ENCODE data around the gene BCO2. TPM values are rescaled to one million over a fixed set of nuclear protein-coding genes. Genes with fewer than 3 reads are reported as not detected.

Gene BCO2
- total and polyA plus RNA-seq, 2 experiments from 2014 or later: 0.63 to 1.1 TPM

GRCh38 chr11:112255067-112255720 lies 79.9 kb downstream of the BCO2 start:
- H3K27ac ChIP-seq (ENCODE audit: low read depth): no peak overlapping the region
- no peak for DNase-seq (ENCODE audit: low spot score)
- no peaks in the 10 kb centered on the region for H4K20me1 ChIP-seq (replicated peaks; ENCODE audit: insufficient read depth)
- H2AFZ ChIP-seq: no peak overlapping the region
- Mint-ChIP-seq H3K4me3 (no peak overlapping the region), H3K36me3 (ENCODE audit: low read depth) (no peaks in the 10 kb centered on the region), H3K4me1 (no peaks in the 10 kb centered on the region), H3K9me3 (no peaks in the 10 kb centered on the region), H3K27me3 (ENCODE audit: insufficient read depth, low read depth, poor library complexity) (peaks cover 1% of the 10 kb centered on the region), H3K27ac (no peak overlapping the region)
- H3K27me3 ChIP-seq (ENCODE audit: insufficient read depth): no peaks in the 10 kb centered on the region
- no peaks in the 10 kb centered on the region for H3F3A ChIP-seq (replicated peaks; ENCODE audit: low read depth)
- no peaks in the 10 kb centered on the region for H3K79me2 ChIP-seq (replicated peaks; ENCODE audit: insufficient read depth)
- TF ChIP-seq POLR2AphosphoS5 (IDR thresholded peaks at IDR 0.05; ENCODE audit: low read depth) (no peak), REST (IDR thresholded peaks at IDR 0.05; ENCODE audit: unreplicated experiment) (no peak), ETS1 (IDR thresholded peaks at IDR 0.05) (no peak), ZNF331 (CRISPR knock-in tag; IDR thresholded peaks at IDR 0.05; ENCODE audit: low read depth) (no peak), STAT1 (IDR thresholded peaks at IDR 0.05; ENCODE audit: unreplicated experiment) (no peak), EZH2phosphoT487 (IDR thresholded peaks at IDR 0.05; ENCODE audit: unreplicated experiment) (no peak), CREB1 (CRISPR knock-in tag; IDR thresholded peaks at IDR 0.05; ENCODE audit: low read depth) (no peak), ZNF114 (CRISPR knock-in tag; IDR thresholded peaks at IDR 0.05) (no peak)
- H3K4me3 ChIP-seq: no peak overlapping the region
- H3K9me2 ChIP-seq (ENCODE audit: insufficient read depth): no peaks in the 10 kb centered on the region; the same call in 1 of the 2 replicates
- no peak for ATAC-seq
- H3K4me2 ChIP-seq: no peak overlapping the region
- H3K36me3 ChIP-seq (ENCODE audit: insufficient read depth): no peaks in the 10 kb centered on the region
- no peaks in the 10 kb centered on the region for H3K4me1 ChIP-seq (ENCODE audit: insufficient read depth)

GRCh38 chr11:112260490-112260889 lies 85.2 kb downstream of the BCO2 start, which contains the start of gene PLET1:
PLET1 (minus strand) TSS chr11:112260860; CDS start chr11:112260589, 271 bp downstream.
- Histone ChIP-seq H3K4me2 (no peak within 1 kb of the TSS), H3F3A (replicated peaks; ENCODE audit: low read depth) (no peaks in the 10 kb centered on the region), H3K4me3 (no peak within 1 kb of the TSS), H3K79me2 (replicated peaks; ENCODE audit: insufficient read depth) (no peaks in the 10 kb centered on the region), H3K4me1 (ENCODE audit: insufficient read depth) (no peaks in the 10 kb centered on the region), H3K27me3 (ENCODE audit: insufficient read depth) (no peaks in the 10 kb centered on the region), H3K36me3 (ENCODE audit: insufficient read depth) (no peaks in the 10 kb centered on the region), H4K20me1 (replicated peaks; ENCODE audit: insufficient read depth) (no peaks in the 10 kb centered on the region), H3K9me2 (ENCODE audit: insufficient read depth) (no peaks in the 10 kb centered on the region; the same call in 1 of the 2 replicates), H3K27ac (ENCODE audit: low read depth) (no peak within 1 kb of the TSS), H2AFZ (no peak within 1 kb of the TSS)
- ATAC-seq (no peak), DNase-seq (ENCODE audit: low spot score) (no peak)
- Mint-ChIP-seq H3K4me1 (no peaks in the 10 kb centered on the region), H3K27ac (no peak within 1 kb of the TSS), H3K9me3 (no peaks in the 10 kb centered on the region), H3K27me3 (ENCODE audit: insufficient read depth, low read depth, poor library complexity) (peaks cover 1% of the 10 kb centered on the region), H3K4me3 (no peak within 1 kb of the TSS), H3K36me3 (ENCODE audit: low read depth) (no peaks in the 10 kb centered on the region)
- TF ChIP-seq ZNF114 (CRISPR knock-in tag; IDR thresholded peaks at IDR 0.05) (no peak), EZH2 (IDR thresholded peaks at IDR 0.05; ENCODE audit: low read depth, unreplicated experiment) (no peak), ETS1 (IDR thresholded peaks at IDR 0.05) (no peak), NANOG (IDR thresholded peaks at IDR 0.05; ENCODE audit: borderline replicate concordance) (no peak), CTCF (conservative IDR thresholded peaks at IDR 0.05; ENCODE audit: low read depth in 2 of 2) (no peak), CREB1 (CRISPR knock-in tag; IDR thresholded peaks at IDR 0.05; ENCODE audit: low read depth) (no peak)

All from GM23338 (cell line).